ENCODE data around the gene OPALIN.
A peak's percentile ranks its signal among the peaks of the same experiment; 100 is the strongest.
"Not testable (repeated sequence)": the region's sequence is repeated elsewhere in the genome, so short reads cannot be mapped to it uniquely, and the experiment has no call there.

The OPALIN gene

DNA sequence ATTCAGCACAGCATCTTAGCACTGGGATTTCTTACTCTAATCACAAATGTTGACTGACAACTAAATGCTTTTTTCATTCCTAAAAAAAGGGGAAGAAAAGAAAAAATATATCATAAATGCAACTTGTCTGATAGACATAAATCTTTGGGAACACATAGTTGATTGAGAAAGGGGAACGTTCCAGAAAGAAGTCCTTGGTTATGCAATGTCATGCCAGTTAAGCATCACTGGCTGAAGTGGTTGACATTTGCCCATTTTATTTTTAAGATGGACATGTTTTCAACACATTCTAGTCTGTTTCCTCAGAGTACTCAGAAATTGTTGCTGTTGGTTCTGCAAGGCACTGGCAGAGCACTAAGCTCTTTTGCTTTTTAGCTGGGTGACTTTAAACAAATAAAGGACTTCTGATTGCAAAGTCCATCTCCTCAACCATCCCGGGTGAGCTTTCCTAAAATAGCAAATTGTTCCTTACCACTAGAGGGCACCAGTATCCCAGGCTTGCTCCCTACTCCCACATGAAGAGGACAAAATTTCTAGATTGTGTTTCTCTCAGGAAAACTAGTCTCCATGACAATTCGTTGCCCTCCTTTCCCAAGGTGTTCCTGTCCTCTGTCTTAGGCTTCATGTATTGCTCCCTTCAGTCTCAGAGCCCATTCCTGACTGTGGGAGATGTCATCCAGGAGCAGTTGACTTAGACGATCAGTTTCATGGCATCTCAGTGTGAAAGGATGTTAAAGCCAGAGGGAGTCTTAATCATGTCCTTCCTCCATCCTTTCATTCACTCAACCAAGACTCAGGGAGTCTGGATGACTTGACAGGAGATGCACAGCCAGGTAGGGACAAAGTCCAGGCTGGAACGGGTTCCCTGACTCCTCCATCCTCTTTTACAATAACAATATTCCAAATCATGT, 23.9 kb downstream of the OPALIN start:
- DNase-seq = peak; percentile 36 to 48

GRCh38 chr10:96333101-96333500, 25.7 kb downstream of the OPALIN start:
- DNase-seq = no peak

DNA sequence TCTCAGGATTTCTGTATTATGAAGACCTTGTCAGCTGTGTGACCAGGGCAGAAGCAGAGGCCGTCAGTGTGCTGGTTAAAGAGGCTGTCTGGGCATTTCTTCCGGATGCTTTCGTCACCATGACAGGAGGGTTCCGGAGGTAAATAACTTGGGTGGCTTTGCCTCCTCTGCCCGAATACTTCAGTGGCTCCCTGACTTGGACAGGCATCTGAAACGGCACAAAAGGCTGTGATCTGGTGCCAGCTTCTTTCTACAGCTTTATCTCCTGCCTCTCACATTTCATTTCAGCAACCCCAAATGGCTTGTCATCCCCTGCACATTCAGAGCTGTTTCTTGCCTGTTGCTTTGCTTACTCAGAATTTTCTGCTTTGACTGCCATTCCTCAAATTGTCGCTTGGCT, 31.3 kb downstream of the OPALIN start:
- no peak for DNase-seq

- DNase-seq = no peak
Observed at GRCh38 chr10:96325719-96326373, 33.0 kb downstream of the OPALIN start.

DNA sequence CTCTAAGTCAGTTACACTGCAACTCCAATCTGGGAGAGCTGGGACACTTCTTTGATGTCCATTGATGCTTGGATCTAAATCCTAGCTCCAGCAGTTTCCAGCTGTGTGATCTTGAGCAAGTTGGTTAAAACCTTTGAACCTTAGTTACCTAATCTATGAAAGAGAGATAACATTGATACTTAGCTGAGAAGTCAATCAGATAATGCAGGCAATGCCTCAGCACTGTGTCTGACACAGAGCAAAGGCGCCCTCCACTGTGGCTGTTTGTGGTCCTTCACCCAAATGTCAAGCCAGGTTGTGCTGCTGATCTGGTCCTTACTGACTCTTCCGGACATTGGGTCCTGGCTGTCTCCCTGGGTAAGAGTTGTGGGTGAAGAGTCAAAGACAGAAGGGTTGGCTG, 34.4 kb downstream of the OPALIN start:
- no peak for DNase-seq

DNA sequence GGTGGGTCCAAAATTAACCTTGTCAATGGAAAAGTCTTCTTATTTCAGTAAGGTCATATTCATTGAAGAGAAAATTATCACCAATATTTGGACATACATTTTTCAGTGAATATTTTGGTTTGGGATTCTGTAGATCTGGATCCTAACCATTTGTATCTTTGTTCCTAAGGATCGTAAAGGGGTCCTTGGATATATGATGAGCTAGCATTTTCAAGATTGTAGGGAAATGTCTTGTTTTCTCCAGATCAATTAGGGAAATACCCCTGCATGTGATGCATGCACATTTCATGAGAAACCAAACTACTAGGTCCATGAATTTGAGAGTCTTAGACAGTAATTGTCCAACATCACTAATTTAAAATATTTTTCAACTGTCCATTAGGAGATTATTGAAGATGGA, 36.5 kb downstream of the OPALIN start:
- no peak for DNase-seq

DNA sequence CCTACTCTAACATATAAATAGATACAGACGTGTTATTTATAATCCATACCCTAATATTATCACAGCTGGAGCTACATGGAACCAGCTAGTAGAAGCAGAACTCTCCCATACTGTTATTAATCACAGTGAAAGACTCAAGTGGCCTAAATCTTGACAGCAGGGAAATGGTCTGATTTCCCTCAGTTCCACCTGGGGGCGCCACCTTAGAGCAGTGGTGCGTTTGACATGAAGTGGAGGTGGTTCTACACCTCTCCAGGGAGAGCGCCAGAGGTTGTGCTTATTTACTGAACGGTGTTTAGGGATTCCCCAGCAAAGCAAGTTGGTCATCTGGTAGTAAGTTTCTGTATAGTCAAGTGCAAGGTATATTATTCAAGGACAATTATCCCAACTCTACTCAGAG, 37.0 kb downstream of the OPALIN start:
- no peak for DNase-seq

- DNase-seq = peak in 1 of 2 experiments; percentile 12
Observed at GRCh38 chr10:96319754-96320474, 38.9 kb downstream of the OPALIN start.

GRCh38 chr10:96317067-96317833, 41.6 kb downstream of the OPALIN start:
- no peak for DNase-seq

DNA sequence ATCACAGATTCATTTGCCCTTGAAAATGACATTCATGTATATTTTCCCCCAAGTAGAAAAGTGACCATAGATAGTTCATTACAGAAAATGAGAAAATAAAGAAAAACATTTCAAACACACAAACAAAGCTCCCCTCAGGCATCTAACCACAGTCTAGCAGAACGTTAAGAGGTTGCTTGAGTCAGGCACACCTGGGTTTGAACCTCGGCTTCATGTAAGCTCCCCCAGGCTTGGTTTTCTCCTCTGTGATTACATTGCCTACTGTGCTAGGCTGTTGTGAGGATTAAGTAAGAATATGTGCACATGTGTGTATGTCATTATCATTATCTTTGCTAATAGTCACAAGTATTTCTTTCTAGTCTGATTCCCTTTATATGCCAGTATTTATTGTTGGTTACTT, 45.5 kb downstream of the OPALIN start:
- no peak for DNase-seq

DNA sequence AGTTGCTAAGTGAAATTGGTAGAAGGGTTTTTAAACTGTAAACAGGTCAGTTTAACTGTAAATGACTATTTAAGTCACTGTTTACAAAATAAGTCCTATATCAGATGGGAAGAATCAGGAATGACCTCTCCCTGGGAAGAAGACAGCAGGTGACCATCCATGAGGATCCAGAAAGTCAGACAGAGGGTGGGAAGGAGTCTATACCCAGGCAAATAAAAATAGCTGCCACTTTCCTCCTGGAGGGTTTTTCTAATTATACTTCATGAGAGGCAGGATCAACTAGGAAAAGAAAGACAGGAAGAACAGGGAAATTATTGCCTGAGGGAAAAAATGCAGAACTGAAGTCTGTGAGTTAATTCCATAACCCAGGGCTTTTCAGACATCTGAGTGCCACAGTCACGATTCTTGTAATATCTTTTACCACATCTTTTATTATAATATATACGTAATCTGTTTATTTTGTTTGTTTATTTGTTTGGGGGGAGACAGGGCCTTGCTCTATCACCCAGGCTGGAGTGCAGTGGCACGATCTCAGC, 47.6 kb downstream of the OPALIN start:
- DNase-seq = no peak

GRCh38 chr10:96310321-96310669, 48.5 kb downstream of the OPALIN start:
- DNase-seq = no peak

DNA sequence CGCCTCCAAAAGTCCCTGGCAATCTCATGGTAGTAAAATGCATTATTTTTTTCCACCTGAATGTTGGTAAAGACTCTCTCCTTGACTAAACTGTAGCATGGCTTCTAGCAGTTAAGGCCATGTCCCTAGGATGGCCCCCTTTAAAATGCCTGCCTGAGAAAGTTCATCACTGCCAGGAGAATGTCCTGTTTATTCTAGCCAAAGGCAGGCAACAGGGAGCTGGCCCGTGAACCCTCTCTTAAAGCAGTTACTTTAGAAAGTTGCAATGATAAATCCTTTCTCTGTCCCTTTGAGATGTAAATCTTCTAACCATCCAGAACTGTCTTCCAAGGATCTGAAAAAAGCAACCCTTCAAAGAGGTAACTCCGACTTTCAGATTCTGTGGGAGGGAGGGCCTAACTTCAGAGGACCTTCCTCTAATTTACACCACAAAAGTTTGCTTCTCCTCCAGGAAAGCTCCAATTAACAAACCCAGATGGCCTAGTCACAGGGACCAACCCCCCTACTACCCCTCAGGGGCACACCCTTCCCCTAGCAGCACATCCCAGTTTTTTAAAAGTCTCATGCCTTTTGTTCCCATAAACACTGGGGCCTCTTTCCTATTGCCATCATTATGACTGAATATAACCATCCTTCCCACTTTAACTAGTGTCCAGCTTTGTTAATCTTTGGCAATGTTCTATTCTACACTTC, 49.0 kb downstream of the OPALIN start:
- no peak for DNase-seq

DNA sequence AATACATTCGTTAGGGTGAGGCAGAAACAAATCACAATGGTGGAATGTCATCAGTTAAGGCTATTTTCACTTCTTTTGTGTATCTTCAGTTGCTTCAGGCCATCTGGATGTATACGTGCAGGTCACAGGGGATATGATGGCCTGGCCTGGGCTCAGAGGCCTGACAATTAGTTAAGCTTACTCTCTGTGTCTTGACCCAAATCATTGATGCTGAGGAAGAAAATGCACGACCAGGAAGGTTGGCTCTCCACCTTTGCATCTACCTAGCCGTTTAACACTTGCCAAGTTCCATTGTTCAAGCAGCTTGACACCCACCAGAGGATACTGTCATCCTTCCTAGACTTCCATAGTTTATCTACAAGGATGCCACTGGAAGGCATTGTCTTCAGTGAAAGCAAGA, 49.9 kb downstream of the OPALIN start:
- DNase-seq = not testable (repeated sequence)

DNA sequence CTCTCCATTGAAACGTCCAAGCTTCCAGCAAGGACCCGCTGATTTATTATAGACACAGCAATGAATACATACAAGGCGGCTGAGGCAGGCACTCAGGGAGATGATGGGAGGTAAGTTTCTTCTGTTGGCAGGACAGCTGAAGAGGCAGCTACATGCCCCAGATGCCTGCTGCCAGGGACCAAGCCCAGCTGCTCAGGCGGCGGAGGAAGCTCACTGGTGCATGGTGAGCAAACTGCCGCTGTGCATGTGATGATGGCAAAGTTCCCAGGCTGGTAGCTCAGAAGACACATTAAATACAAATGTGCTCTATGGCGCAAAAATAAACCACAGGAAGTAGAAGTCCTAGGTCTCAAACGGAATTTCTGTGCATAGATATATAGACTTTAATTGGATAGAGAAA, 52.3 kb downstream of the OPALIN start:
- DNase-seq = peak; percentile 67 to 84

DNA sequence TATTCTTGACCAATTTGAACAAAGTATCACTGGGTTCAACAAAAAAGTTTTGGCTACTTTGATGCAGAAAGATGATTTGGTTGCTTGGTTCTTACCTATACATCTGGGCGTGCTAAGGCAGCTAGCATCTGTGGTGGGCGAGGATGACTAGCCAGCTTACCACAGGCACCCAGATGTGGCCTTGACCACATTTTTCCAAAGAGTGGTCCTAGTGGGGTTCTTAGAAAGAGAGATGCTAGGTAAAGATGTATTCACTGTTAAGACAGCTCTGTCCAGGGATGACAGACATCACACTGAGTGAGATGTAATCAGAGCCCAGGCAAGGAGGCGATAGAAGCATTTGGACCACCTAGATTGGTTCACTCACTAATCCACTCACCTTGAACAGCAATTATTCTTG, 53.8 kb downstream of the OPALIN start:
- no peak for DNase-seq

GRCh38 chr10:96304230-96304629, 54.6 kb downstream of the OPALIN start, which contains the start of gene DNTT:
DNTT (plus strand) TSS chr10:96304434; CDS start chr10:96304498, 64 bp downstream.
- DNase-seq = no peak

- no peak for DNase-seq
Observed at GRCh38 chr10:96301616-96302015, 57.2 kb downstream of the OPALIN start.

DNA sequence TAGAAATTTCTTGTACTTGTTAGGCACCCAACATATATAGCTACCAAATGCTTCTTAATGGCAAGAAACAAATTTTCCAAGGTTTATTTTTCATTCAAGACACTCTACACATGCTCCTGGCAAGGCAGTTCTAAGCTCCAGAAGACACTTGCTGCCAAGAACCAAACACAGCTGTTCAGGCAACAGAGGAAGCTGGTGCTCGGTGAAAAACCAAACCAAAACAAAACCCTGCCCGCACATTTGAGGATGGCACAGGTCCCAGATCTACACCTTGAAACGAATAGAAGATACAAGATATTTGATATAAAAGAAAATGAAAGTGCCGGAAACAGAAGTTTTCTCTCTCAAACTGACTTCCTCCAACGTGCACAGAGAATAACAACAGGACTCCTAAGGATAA, 59.4 kb downstream of the OPALIN start:
- no peak for DNase-seq

GRCh38 chr10:96298362-96298761, 60.4 kb downstream of the OPALIN start:
- DNase-seq = no peak

DNA sequence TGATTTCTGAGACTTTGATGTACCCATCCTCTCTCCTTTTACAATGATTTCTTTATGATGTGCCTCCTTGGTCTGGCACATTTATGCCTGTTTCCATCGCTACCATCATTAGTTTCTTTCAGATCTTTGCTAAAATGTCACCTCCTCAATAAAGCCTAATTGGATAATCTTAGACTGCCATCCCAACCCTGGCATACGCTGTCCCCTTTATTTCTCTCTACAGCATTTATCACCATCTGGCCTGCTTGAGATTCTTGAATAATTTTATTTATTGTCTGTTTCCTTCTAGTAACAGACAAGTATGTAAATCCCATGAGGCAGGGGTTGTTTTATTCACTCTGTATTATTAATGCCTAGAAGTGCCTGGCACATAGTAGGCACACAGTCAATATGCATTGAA, 61.3 kb downstream of the OPALIN start:
- no peak for DNase-seq

DNA sequence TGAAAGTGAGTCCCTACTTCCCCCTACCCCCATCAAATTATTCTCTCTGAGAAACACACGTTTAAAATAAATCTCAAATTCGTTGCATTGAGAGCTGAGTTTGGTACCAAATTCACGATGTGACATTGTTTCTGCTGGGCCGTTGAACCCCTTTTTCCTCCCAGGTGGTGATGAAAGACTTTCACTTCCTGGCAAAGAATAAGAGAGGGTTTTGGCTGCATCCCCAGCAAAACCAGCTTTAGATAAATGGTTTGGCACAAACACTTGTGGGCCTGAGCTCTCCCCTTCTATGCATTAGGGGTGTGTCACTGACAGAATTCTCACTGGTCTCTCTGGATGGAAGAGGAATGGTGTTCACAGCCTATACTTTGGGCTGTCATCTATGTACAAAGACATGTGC, 63.3 kb downstream of the OPALIN start:
- DNase-seq = no peak
